ENCODE data around the gene A4GNT. TPM values are rescaled to one million over a fixed set of nuclear protein-coding genes. Genes with fewer than 3 reads are reported as not detected.
A peak's percentile ranks its signal among the peaks of the same experiment; 100 is the strongest.

A4GNT gene
- total RNA-seq, 2 experiments from 2014 or later: not detected

- H3K27ac ChIP-seq (ENCODE audit: low read depth in 1 of 2, low read length in 2 of 2): no peak overlapping the region
- ATAC-seq (ENCODE audit: poor library complexity) (no peak), DNase-seq (no peak)
- H3K4me3 ChIP-seq (ENCODE audit: low read length): no peak overlapping the region
- H3K4me1 ChIP-seq (ENCODE audit: insufficient read depth, low read length): no peaks in the 10 kb centered on the region
- ChIA-PET POLR2A (no interaction called here), CTCF (no interaction called here)
- H3K36me3 Mint-ChIP-seq (ENCODE audit: low read depth): no peaks in the 10 kb centered on the region
- H3K27ac Mint-ChIP-seq: no peak overlapping the region
- H3K9me3 ChIP-seq (ENCODE audit: control insufficient read depth in 1 of 2, insufficient read depth in 1 of 2, low read length in 2 of 2): no peaks in the 10 kb centered on the region
- no peak overlapping the region for H3K4me3 Mint-ChIP-seq
- H3K4me1 Mint-ChIP-seq (ENCODE audit: low read depth): no peaks in the 10 kb centered on the region
- H3K27me3 Mint-ChIP-seq: peaks cover 36% of the 10 kb centered on the region
- no peaks in the 10 kb centered on the region for H3K36me3 ChIP-seq (ENCODE audit: insufficient read depth, low read length)
- intact Hi-C loops (cut with DNase I, micrococcal nuclease): no loop called here
- H3K9me3 Mint-ChIP-seq: no peaks in the 10 kb centered on the region
- TF ChIP-seq CTCF (IDR thresholded peaks at IDR 0.05): no peak
- no peaks in the 10 kb centered on the region for H3K27me3 ChIP-seq (ENCODE audit: control insufficient read depth in 1 of 2, insufficient read depth in 2 of 2, low read length in 2 of 2)
Observed at GRCh38 chr3:138140940-138141339, 8.8 kb upstream of the A4GNT start.

GRCh38 chr3:138139691-138140090 is 7.5 kb upstream of the A4GNT start:
- H3K27me3 ChIP-seq (ENCODE audit: control insufficient read depth in 1 of 2, insufficient read depth in 2 of 2, low read length in 2 of 2): no peaks in the 10 kb centered on the region
- Mint-ChIP-seq H3K36me3 (ENCODE audit: low read depth) (no peaks in the 10 kb centered on the region), H3K4me3 (no peak overlapping the region), H3K4me1 (ENCODE audit: low read depth) (no peaks in the 10 kb centered on the region), H3K27me3 (peaks cover 41% of the 10 kb centered on the region), H3K9me3 (no peaks in the 10 kb centered on the region), H3K27ac (no peak overlapping the region)
- CTCF ChIA-PET: no interaction called here
- TF ChIP-seq CTCF (IDR thresholded peaks at IDR 0.05): no peak
- H3K4me3 ChIP-seq (ENCODE audit: low read length): no peak overlapping the region
- no peaks in the 10 kb centered on the region for H3K4me1 ChIP-seq (ENCODE audit: insufficient read depth, low read length)
- DNase-seq: no peak
- no peaks in the 10 kb centered on the region for H3K36me3 ChIP-seq (ENCODE audit: insufficient read depth, low read length)
- no peak overlapping the region for H3K27ac ChIP-seq (ENCODE audit: low read depth in 1 of 2, low read length in 2 of 2)
- POLR2A ChIA-PET: no interaction called here
- intact Hi-C loops (cut with DNase I, micrococcal nuclease): no loop called here
- H3K9me3 ChIP-seq (ENCODE audit: control insufficient read depth in 1 of 2, insufficient read depth in 1 of 2, low read length in 2 of 2): no peaks in the 10 kb centered on the region
- no peak for ATAC-seq (ENCODE audit: poor library complexity)

- DNase-seq (peak in 1 of 14 experiments; percentile 9), ATAC-seq (ENCODE audit: poor library complexity) (no peak)
- no peak overlapping the region for H3K4me3 Mint-ChIP-seq
- H3K27ac Mint-ChIP-seq: no peak overlapping the region
- intact Hi-C loops (cut with DNase I, micrococcal nuclease): no loop called here
- no peak overlapping the region for H3K4me3 ChIP-seq (ENCODE audit: low read length)
- H3K4me1 ChIP-seq (ENCODE audit: insufficient read depth, low read length): no peaks in the 10 kb centered on the region
- H3K27me3 ChIP-seq (ENCODE audit: control insufficient read depth in 1 of 2, insufficient read depth in 2 of 2, low read length in 2 of 2): no peaks in the 10 kb centered on the region
- ChIA-PET POLR2A (no interaction called here), CTCF (no interaction called here)
- H3K9me3 ChIP-seq (ENCODE audit: control insufficient read depth in 1 of 2, insufficient read depth in 1 of 2, low read length in 2 of 2): no peaks in the 10 kb centered on the region
- H3K27ac ChIP-seq (ENCODE audit: low read depth in 1 of 2, low read length in 2 of 2): no peak overlapping the region
- H3K27me3 Mint-ChIP-seq: peaks cover 36% of the 10 kb centered on the region
- H3K36me3 ChIP-seq (ENCODE audit: insufficient read depth, low read length): no peaks in the 10 kb centered on the region
- H3K4me1 Mint-ChIP-seq (ENCODE audit: low read depth): no peaks in the 10 kb centered on the region
- no peak for TF ChIP-seq CTCF (IDR thresholded peaks at IDR 0.05)
- H3K9me3 Mint-ChIP-seq: no peaks in the 10 kb centered on the region
- no peaks in the 10 kb centered on the region for H3K36me3 Mint-ChIP-seq (ENCODE audit: low read depth)
Observed at GRCh38 chr3:138137861-138138260, 5.7 kb upstream of the A4GNT start.

Data from CD4-positive, alpha-beta T cell (primary cell).